Smooth muscle cell (in vitro differentiated cells): ENCODE measurements around the gene GABRR3. TPM values are rescaled to one million over a fixed set of nuclear protein-coding genes. Genes with fewer than 3 reads are reported as not detected.

Experiments used
- DNase-seq: peaks from one replicate; lab custom pipeline; 2025; ENCODE audit not compliant: unreplicated experiment; lab: John Stamatoyannopoulos, UW
- H2AFZ ChIP-seq: fragments of 200-600 bp; sonication (generic); 2 replicates; pipeline ENCODE4 v1.6.0; 2016; ENCODE audit warnings: antibody characterized with exemption, low read depth, mild to moderate bottlenecking
- H3F3A ChIP-seq: fragments of 200-600 bp; sonication (generic); 2 replicates; pipeline ENCODE4 v1.6.0; 2017; ENCODE audit warnings: antibody characterized with exemption, low read depth
- H3K27ac ChIP-seq: fragments of 200-600 bp; sonication (generic); 2 replicates; pipeline ENCODE4 v1.5.1; 2016; ENCODE audit warnings: low read depth, mild to moderate bottlenecking
- H3K27me3 ChIP-seq: fragments of 200-600 bp; sonication (generic); 2 replicates; pipeline ENCODE4 v1.6.1; 2016; ENCODE audit warnings: low read depth, mild to moderate bottlenecking
- H3K36me3 ChIP-seq: fragments of 200-600 bp; sonication (generic); 2 replicates; pipeline ENCODE4 v1.5.1; 2016; ENCODE audit warnings: low read depth
- H3K4me1 ChIP-seq: fragments of 200-600 bp; sonication (generic); 2 replicates; pipeline ENCODE4 v1.5.1; 2016; ENCODE audit warnings: low read depth
- H3K4me2 ChIP-seq: fragments of 200-600 bp; sonication (generic); 2 replicates; pipeline ENCODE4 v1.6.0; 2016; ENCODE audit warnings: mild to moderate bottlenecking
- H3K4me3 ChIP-seq: fragments of 200-600 bp; sonication (generic); 2 replicates; pipeline ENCODE4 v1.5.1; 2016; ENCODE audit warnings: mild to moderate bottlenecking
- H3K79me2 ChIP-seq: fragments of 200-600 bp; sonication (generic); 2 replicates; pipeline ENCODE4 v1.6.0; 2016; ENCODE audit warnings: low read depth, mild to moderate bottlenecking
- H3K9ac ChIP-seq: fragments of 200-600 bp; sonication (generic); 2 replicates; pipeline ENCODE4 v1.6.0; 2016; ENCODE audit warnings: low read depth
- H3K9me3 ChIP-seq: fragments of 200-600 bp; sonication (generic); replicated peaks from 2 replicates; pipeline ENCODE4 v1.5.1; 2016; ENCODE audit warnings: low read depth
- H4K20me1 ChIP-seq: fragments of 200-600 bp; sonication (generic); 2 replicates; pipeline ENCODE4 v1.6.0; 2016; ENCODE audit warnings: low read depth
- CTCF ChIP-seq: fragments of 200-600 bp; sonication (generic); IDR thresholded peaks from 2 replicates; pipeline ENCODE4 v1.5.1; 2017; ENCODE audit warnings: borderline replicate concordance, mild to moderate bottlenecking, antibody characterized with exemption; ENCODE audit not compliant: insufficient read depth, poor library complexity, severe bottlenecking
- WGBS: methylation state at CpG from one replicate; pipeline ENCODE4 v1.1.7; 2016; ENCODE audit warnings: low lambda C conversion rate; 5-methylcytosine and 5-hydroxymethylcytosine counted together
- polyA plus RNA-seq: library from polyadenylated mRNA; unstranded; fragments of >200 nt; fragmentation: Nextera tagmentation; extraction: Ambion mirVana; gene quantifications from 2 replicates; pipeline ENCODE4 v1.2.1, GENCODE V29; 2016
- total RNA-seq: library from RNA; depleted of rRNA; stranded (reverse); fragments of >200 nt; gene quantifications from 2 replicates; pipeline ENCODE4 v1.2.3, GENCODE V29; 2014

Gene GABRR3
- total and polyA plus RNA-seq, 2 experiments from 2014 or later: not detected

GRCh38 chr3:97990624-97991292, 44.4 kb downstream of the GABRR3 start:
- H3K4me3 ChIP-seq: no peak overlapping the region
- H3K79me2 ChIP-seq: no peaks in the 10 kb centered on the region
- H3F3A ChIP-seq: no peaks in the 10 kb centered on the region
- DNase-seq: no peak
- no peak overlapping the region for H3K9ac ChIP-seq
- H3K4me1 ChIP-seq: no peaks in the 10 kb centered on the region
- H3K27ac ChIP-seq: no peak overlapping the region
- 82% methylated on average over 2 of the region's 2 CpGs for WGBS
- no peaks in the 10 kb centered on the region for H3K36me3 ChIP-seq
- H3K4me2 ChIP-seq: no peak overlapping the region
- H2AFZ ChIP-seq: no peak overlapping the region
- TF ChIP-seq CTCF: no peak
- no peaks in the 10 kb centered on the region for H4K20me1 ChIP-seq
- H3K27me3 ChIP-seq: no peaks in the 10 kb centered on the region
- no peaks in the 10 kb centered on the region for H3K9me3 ChIP-seq

- H2AFZ ChIP-seq: no peak overlapping the region
- H4K20me1 ChIP-seq: no peaks in the 10 kb centered on the region
- H3K9me3 ChIP-seq: no peaks in the 10 kb centered on the region
- 94% methylated on average over 3 of the region's 3 CpGs for WGBS
- H3K27ac ChIP-seq: no peak overlapping the region
- no peaks in the 10 kb centered on the region for H3K36me3 ChIP-seq
- no peak overlapping the region for H3K4me2 ChIP-seq
- H3K27me3 ChIP-seq: peaks cover 3% of the 10 kb centered on the region
- H3K4me3 ChIP-seq: no peak overlapping the region
- no peaks in the 10 kb centered on the region for H3K4me1 ChIP-seq
- TF ChIP-seq CTCF: no peak
- H3K79me2 ChIP-seq: no peaks in the 10 kb centered on the region
- no peak for DNase-seq
- H3K9ac ChIP-seq: no peak overlapping the region
- no peaks in the 10 kb centered on the region for H3F3A ChIP-seq
Observed at GRCh38 chr3:97988784-97989568, 46.1 kb downstream of the GABRR3 start.

- 84% methylated on average over 2 of the region's 2 CpGs for WGBS
- no peak overlapping the region for H3K4me2 ChIP-seq
Observed at GRCh38 chr3:97987306-97987705, 47.8 kb downstream of the GABRR3 start.

More at GRCh38 chr3:97987306-97987705, 47.8 kb downstream of the GABRR3 start:
- Histone ChIP-seq H3K27ac (no peak overlapping the region), H3K27me3 (peaks cover 3% of the 10 kb centered on the region), H3K79me2 (no peaks in the 10 kb centered on the region), H3K9me3 (no peaks in the 10 kb centered on the region), H4K20me1 (no peaks in the 10 kb centered on the region), H3K9ac (no peak overlapping the region), H3K4me1 (no peaks in the 10 kb centered on the region), H2AFZ (no peak overlapping the region), H3K4me3 (no peak overlapping the region), H3F3A (no peaks in the 10 kb centered on the region), H3K36me3 (no peaks in the 10 kb centered on the region)
- no peak for TF ChIP-seq CTCF
- no peak for DNase-seq
